ENCODE data around the gene C4orf50.

- TF ChIP-seq CTCF (IDR thresholded peaks at IDR 0.05; ENCODE audit: poor library complexity, severe bottlenecking) (no peak), REST (IDR thresholded peaks at IDR 0.05; ENCODE audit: borderline replicate concordance) (no peak), POLR2AphosphoS5 (IDR thresholded peaks at IDR 0.05) (no peak), MXI1 (conservative IDR thresholded peaks at IDR 0.05; ENCODE audit: poor library complexity, severe bottlenecking) (no peak)
Observed at GRCh38 chr4:6055030-6055429, 36.8 kb upstream of the C4orf50 start.
